ENCODE data around the gene GFY.

GFY gene

DNA sequence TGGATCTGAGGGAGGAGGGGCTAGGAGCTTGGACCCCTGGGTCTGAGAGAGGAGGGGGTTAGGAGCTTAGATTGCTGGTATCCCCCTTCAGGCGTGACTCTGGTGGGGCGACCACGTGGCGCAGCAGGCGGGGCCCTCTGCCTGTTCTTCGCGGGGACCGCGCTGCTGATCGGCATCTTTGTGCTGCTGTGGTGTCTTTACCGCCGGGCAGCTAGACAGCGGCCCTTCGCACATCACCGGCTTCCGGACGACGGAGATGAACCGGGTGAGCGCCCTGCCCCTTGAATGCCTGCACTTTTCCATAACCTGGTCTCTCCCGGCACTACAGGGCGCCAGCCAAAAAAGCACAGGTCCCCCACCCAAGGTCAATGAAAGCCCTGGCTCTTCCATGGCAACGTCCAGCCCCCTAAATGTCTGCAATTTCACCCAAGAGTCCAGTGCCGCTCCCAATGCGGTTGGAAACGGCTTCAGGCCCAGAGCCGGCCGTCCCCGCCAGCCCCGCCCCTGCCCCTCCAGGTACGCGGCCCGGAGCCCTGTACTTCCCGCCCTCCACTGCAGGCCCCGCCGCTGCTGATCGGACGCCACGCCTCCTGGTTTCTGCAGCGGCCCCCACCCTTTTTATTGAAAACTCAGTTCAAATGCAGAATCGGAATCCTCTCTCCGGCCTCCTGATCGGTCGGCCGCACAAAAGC lies 2.8 kb downstream of the GFY start:
- in situ Hi-C loops (cut with MboI; ENCODE audit: low sequenced_read_pairs), result no loop called here

- in situ Hi-C loops (cut with MboI; ENCODE audit: low sequenced_read_pairs), result no loop called here
These were observed 3.6 kb downstream of the GFY start for GRCh38 chr19:49428547-49429451.

GRCh38 chr19:49430172-49430677 lies 5.0 kb downstream of the GFY start:
- in situ Hi-C loops (cut with MboI; ENCODE audit: low sequenced_read_pairs), result no loop called here

DNA sequence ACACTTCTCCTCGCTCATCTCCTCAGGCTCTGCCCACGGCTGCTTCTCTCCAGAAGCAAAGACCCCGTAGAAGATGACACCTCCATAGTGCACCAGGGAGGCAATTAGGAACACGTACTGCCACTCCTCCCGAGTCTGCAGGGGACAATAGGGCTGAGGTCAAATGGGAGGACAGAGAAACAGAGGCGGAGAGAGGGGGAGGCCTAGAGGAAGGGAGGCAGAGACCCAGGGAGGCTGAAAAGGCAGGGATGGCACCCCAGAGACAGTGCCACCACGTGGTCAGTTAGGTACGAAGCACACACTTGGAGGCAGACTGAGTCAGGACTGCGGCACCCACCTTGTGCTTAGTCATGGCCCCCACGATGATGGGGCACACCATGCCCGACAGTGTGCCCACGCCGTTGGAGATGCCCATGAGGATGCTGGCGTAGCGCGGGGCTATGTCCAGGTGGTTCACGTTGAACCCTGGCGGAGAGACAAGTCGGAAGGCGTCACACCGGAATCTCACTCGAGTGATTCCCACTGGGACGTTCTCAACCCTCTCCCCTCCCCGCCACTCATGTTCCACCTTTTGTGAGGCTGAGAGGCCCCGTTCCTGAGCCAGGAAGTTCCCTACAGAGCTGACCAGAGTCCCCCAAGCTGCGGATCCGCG lies 5.6 kb downstream of the GFY start:
- in situ Hi-C loops (cut with MboI; ENCODE audit: low sequenced_read_pairs), result no loop called here

DNA sequence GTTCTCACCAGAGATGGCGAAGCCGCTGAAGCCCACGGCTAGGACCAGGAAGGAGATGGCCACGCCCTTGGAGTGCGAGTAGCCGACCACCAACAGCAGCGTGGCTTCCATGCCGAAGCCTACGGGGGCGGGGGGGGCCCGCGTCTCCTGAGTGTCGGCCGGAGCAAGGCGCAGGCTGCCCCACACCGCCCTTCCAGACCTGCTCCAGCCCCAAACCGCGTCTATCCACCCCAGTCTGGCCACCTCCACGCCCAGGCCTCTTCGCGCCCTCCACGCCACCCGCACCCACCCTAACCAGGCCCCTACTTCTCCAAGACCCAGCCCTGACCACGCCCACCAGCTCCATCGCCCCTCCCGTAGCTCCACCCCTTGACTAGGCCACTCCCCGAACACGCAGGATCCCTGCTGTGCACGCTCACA lies 6.2 kb downstream of the GFY start:
- in situ Hi-C loops (cut with MboI; ENCODE audit: low sequenced_read_pairs), result no loop called here

DNA sequence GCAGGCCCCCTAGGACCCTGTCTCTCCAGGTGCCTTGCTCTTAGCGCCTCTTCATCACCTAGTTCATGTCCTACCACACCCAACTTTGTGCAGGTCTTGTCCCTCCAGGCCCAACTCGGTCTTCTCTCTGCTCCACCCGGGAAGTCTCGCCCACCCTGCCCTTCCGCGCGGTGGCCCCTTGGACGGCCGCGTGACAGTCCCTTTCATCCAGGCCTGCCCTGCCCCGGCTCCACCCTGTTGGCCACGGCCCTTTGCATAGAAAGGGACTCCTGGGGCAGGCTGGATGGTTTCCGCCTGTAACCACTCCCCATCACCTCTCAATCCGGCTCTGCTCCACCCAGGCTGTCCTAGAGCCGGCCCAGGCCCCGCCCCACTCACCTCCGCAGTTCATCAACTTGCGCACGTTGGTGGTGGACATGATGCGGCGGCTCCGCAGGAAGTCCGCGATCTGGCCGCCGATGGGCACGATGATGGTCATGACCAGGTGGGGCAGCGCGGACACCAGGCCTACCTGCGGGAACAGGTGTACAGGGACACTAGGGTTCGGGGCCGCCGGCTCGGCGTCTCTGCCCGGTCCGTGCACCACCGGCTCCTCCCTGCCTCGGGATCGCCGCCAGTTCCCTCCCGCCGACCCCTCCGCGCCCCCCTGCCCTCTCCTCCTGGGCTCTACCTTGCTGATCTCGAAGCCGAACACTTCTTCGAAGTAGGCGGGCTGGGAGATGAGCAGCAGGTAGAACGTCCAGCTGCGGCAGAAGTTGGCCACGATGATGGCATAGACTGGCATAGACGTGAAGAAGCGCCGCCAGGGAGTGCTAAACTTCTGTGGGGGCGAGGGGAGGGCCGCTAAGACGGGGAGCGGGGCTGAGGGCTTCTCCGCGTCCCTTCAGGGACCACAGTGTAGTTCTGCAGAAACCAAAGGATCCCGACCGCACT lies 7.2 kb downstream of the GFY start:
- in situ Hi-C loops (cut with MboI; ENCODE audit: low sequenced_read_pairs), result no loop called here

DNA sequence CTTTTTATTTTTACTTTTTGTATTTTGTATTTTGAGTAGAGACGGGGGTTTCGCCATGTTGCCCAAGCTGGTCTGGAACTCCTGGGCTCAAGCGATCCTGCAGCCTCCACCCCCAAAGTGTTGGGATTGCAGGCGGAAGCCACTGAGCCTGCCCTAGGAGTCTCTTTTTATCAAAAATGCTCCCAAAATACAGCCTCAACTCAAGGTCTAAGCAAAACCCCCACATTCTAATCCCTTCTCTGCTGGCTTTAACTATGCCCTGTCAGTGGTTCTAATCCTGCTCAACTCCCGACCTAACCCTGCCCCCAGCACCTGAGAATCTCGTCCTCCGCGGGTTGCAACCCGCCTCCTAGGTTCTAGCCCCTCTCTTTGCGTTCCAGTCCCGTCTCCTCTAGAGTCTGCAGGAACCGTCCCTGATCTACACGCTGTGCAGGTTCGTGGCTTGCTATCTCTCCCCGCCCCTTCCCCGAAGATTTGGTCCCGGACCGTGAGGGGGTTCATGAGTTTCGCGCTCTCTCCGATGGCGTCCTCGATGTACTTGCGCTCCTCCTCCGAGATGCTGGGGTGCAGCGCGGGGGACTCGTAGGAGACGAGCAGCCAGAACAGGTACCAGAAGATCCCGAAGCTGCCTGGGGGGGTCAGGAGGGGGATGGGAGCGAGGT lies 8.2 kb downstream of the GFY start:
- in situ Hi-C loops (cut with MboI; ENCODE audit: low sequenced_read_pairs), result no loop called here

GRCh38 chr19:49434907-49435583 lies 9.9 kb downstream of the GFY start:
- in situ Hi-C loops (cut with MboI; ENCODE audit: low sequenced_read_pairs), result no loop called here

GRCh38 chr19:49435670-49436069 lies 10.5 kb downstream of the GFY start:
- in situ Hi-C loops (cut with MboI; ENCODE audit: low sequenced_read_pairs), result no loop called here

GRCh38 chr19:49436381-49437017 lies 11.3 kb downstream of the GFY start:
- in situ Hi-C loops (cut with MboI; ENCODE audit: low sequenced_read_pairs), result no loop called here

GRCh38 chr19:49437231-49437630 lies 12.0 kb downstream of the GFY start:
- in situ Hi-C loops (cut with MboI; ENCODE audit: low sequenced_read_pairs), result no loop called here

- in situ Hi-C loops (cut with MboI; ENCODE audit: low sequenced_read_pairs), result no loop called here
These were observed 13.1 kb downstream of the GFY start for GRCh38 chr19:49438261-49438660.

GRCh38 chr19:49439836-49440235 lies 14.6 kb downstream of the GFY start:
- in situ Hi-C loops (cut with MboI; ENCODE audit: low sequenced_read_pairs), result loop anchor here (5.0 kb wide), 1 partner anchor 48 kb away; no protein-coding TSS in a partner anchor

- in situ Hi-C loops (cut with MboI; ENCODE audit: low sequenced_read_pairs), result loop anchor here (5.0 kb wide), 1 partner anchor 48 kb away; no protein-coding TSS in a partner anchor
These were observed 15.4 kb downstream of the GFY start for GRCh38 chr19:49440439-49441209.

- in situ Hi-C loops (cut with MboI; ENCODE audit: low sequenced_read_pairs), result loop anchor here (5.0 kb wide), 1 partner anchor 49 kb away; no protein-coding TSS in a partner anchor
These were observed 16.2 kb downstream of the GFY start, which contains the start of gene SLC17A7 for GRCh38 chr19:49441210-49441959. Gene SLC17A7 (minus strand): TSS chr19:49441527. CDS start chr19:49441379, 148 bp downstream.

DNA sequence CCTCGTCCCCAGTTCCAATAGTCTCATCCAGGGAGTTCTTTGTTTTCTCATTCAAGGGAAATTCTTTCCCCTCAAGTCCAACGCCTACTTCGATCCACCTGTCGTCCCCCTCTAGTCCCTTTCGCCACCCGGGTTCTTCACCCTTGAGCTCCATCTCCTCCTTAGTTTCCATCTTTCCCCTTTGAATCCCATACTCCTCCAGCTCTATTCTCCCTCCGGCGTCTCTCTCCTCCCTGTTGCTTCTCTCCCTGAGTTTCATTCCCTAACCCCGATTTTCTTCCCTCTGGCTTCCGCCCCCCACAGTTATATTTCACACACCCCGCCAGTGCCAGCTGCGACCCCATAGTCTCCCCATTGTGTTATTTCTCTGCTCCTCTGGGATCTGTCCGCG lies 16.8 kb downstream of the GFY start:
- in situ Hi-C loops (cut with MboI; ENCODE audit: low sequenced_read_pairs), result loop anchor here (5.0 kb wide), 1 partner anchor 50 kb away; no protein-coding TSS in a partner anchor

DNA sequence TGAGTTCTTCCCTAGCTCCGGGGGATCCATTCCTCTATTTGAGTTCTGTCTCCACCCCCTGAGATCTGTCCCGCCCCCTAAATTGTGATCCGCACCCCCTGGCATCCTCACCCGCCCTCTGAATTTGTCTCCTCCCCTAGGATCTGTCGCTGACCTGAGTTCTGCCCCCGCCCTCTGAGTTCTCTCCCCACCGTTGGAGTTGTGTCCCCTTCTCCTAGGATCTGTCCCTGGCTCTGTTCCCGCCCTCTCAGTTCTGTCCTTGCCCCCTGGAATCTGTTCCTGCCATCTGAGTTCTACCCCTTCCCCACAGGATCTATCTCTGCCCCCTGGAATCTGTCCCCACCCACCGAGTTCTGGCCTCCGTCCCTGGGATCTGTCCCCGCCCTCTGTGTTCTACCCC lies 17.2 kb downstream of the GFY start:
- in situ Hi-C loops (cut with MboI; ENCODE audit: low sequenced_read_pairs), result loop anchor here (5.0 kb wide), 1 partner anchor 50 kb away; no protein-coding TSS in a partner anchor
